ENCODE measurements around the gene PRPS1L1.

DNA sequence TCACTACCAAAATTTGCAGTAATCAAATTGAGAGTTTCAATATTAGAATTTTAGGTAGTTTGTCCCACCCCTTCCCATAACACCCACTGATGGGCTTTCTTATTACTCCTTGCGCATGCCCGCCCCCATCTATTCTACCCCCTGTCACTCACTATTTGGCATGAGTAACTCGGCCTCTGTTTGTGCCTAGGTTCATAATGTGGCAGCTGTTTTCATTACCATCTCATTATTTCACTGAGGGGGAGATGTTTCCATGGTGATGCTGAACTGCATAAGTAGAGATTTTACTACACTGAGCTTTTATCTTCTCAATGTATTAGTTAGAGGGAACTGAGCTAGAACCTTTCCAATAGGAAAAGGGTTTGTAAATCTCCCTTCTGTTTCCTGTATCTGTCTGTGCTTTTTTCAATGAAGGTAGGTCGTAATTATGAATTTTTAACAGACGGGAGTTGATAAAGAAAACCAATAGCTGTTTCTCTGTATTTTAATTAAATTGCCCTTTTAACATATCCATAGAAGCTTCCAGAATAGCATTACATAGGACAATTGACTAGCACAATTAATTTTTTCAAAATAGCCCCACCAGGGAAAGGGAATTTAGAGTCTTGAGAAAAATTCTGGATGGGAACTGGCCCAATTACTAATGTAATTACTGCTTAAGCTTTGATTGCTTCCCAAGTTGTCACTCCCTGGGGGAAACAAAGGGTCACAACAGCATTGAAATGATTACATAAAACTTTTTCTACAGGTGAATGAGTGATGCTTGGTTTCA lies 33.4 kb downstream of the PRPS1L1 start:
- TF ChIP-seq, protein P1, sequence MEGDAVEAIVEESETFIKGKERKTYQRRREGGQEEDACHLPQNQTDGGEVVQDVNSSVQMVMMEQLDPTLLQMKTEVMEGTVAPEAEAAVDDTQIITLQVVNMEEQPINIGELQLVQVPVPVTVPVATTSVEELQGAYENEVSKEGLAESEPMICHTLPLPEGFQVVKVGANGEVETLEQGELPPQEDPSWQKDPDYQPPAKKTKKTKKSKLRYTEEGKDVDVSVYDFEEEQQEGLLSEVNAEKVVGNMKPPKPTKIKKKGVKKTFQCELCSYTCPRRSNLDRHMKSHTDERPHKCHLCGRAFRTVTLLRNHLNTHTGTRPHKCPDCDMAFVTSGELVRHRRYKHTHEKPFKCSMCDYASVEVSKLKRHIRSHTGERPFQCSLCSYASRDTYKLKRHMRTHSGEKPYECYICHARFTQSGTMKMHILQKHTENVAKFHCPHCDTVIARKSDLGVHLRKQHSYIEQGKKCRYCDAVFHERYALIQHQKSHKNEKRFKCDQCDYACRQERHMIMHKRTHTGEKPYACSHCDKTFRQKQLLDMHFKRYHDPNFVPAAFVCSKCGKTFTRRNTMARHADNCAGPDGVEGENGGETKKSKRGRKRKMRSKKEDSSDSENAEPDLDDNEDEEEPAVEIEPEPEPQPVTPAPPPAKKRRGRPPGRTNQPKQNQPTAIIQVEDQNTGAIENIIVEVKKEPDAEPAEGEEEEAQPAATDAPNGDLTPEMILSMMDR (IDR thresholded peaks at IDR 0.05 in 2 of 3, conservative IDR thresholded peaks at IDR 0.05 in 1 of 3; ENCODE audit: control insufficient read depth in 2 of 3, extremely low read depth in 1 of 3, insufficient read depth in 1 of 3, low read depth in 3 of 3, low read length in 3 of 3), result no peak
- TF ChIP-seq EZH2 (IDR thresholded peaks at IDR 0.05; ENCODE audit: borderline replicate concordance, control insufficient read depth, low read depth, low read length) (no peak), POLR2AphosphoS5 (IDR thresholded peaks at IDR 0.05; ENCODE audit: low read length) (no peak), ZNF217 (IDR thresholded peaks at IDR 0.05) (no peak), CHD4 (IDR thresholded peaks at IDR 0.05) (no peak), EP300 (IDR thresholded peaks at IDR 0.05; ENCODE audit: borderline replicate concordance in 1 of 2, control insufficient read depth in 1 of 2, low read depth in 2 of 2, low read length in 2 of 2) (no peak), ZSCAN29 (IDR thresholded peaks at IDR 0.05) (no peak), JUNB (IDR thresholded peaks at IDR 0.05) (no peak), NFXL1 (IDR thresholded peaks at IDR 0.05; ENCODE audit: borderline replicate concordance) (no peak)
- TF ChIP-seq, protein P2, sequence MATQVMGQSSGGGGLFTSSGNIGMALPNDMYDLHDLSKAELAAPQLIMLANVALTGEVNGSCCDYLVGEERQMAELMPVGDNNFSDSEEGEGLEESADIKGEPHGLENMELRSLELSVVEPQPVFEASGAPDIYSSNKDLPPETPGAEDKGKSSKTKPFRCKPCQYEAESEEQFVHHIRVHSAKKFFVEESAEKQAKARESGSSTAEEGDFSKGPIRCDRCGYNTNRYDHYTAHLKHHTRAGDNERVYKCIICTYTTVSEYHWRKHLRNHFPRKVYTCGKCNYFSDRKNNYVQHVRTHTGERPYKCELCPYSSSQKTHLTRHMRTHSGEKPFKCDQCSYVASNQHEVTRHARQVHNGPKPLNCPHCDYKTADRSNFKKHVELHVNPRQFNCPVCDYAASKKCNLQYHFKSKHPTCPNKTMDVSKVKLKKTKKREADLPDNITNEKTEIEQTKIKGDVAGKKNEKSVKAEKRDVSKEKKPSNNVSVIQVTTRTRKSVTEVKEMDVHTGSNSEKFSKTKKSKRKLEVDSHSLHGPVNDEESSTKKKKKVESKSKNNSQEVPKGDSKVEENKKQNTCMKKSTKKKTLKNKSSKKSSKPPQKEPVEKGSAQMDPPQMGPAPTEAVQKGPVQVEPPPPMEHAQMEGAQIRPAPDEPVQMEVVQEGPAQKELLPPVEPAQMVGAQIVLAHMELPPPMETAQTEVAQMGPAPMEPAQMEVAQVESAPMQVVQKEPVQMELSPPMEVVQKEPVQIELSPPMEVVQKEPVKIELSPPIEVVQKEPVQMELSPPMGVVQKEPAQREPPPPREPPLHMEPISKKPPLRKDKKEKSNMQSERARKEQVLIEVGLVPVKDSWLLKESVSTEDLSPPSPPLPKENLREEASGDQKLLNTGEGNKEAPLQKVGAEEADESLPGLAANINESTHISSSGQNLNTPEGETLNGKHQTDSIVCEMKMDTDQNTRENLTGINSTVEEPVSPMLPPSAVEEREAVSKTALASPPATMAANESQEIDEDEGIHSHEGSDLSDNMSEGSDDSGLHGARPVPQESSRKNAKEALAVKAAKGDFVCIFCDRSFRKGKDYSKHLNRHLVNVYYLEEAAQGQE (IDR thresholded peaks at IDR 0.05; ENCODE audit: low read depth, low read length), result no peak
